ENCODE results near the gene CRMP1.

Gene CRMP1

DNA sequence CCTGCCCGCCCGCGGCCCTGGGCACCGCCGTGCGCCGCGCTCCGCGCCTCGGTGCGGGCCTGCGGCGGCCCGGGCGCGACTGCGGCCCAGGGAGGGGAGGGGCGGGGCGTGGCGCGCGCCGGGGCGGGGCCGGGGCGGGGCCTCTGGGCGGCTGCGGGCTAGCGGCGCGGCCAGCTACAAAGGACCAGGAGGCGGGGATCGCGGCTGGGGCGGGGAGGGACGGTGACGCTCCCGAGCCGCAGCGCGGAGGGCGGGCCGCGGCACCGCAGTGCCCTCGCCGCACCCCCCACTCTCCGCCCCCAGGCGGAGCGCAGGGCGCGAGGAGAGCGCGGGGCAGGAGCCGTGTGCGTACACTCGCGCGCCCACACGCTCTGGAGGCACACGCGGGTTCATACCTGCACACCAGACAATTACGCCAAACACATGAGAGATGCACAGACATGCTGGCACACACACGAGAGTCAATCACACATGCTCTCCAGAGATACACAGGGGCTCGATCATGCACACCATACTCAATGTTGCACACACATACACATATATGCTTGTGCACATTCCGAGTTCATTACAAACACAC is at the start of gene CRMP1:
TSS of gene CRMP1 (minus strand) at position 83 of the 577 bp plus-strand sequence. CDS start 117 bp downstream, outside the sequence.
- no peak for TF ChIP-seq CTCF (IDR thresholded peaks at IDR 0.05; ENCODE audit: low read length, missing control alignments)
- no peak within 1 kb of the TSS for H3K4me3 ChIP-seq (replicated peaks; ENCODE audit: low read depth, low read length)
- DNase-seq (ENCODE audit: low read depth): no peak

DNA sequence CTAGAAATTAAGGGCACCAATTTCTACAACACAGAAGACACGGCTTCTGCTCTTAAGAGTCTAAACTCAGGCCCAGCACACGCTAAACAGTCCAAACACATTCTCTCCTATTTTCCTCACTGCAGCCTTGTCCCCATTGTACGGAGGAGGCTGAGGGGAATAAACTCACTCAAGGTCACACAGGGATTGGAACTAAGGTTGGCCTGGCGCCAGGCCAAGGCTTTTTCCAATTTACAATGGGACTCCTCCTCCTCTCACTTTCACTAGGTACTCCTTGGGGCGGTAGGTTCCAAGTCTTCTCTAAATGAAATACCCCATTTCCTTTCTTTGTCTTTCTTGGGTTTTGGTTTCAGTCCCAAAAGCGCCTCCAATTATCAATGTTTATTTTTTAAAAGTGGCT is 48.7 kb upstream of the CRMP1 start:
- TF ChIP-seq CTCF (IDR thresholded peaks at IDR 0.05; ENCODE audit: low read length, missing control alignments): no peak
- H3K4me3 ChIP-seq (replicated peaks; ENCODE audit: low read depth, low read length): no peak overlapping the region
- DNase-seq (ENCODE audit: low read depth): no peak

DNA sequence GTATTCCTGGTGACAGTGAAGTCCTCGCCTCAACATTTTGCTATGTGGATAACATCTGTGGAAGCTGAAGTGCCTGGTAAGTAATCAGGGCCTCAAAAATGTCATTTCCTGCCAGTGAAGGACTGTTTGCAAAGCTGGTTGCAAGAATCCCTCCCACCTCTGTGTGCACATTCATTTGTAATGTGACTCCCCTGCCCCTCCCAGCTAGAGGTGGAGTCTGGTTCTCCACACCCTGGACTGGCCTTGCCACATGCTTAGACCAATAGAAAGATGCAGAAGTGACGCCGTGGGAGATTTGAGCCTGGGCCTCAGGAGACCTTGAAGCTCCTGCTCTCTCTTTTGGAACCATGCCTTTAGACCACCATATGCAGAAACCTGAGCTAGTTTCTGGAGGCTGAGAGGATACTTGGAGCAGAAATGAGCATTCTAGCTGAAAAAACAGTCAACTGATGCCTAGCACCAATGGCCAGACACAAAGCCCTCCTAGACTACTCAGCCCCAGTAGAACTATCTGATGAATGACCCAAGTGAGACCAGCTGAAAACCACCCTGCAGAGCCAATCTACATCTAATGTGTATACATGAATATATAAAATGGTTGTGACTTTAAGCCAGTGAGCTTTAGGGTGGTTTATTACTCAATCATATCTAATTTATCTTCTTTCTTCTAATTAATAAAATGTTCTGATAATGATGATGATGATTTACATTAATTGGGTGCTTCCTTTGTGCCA is 47.8 kb upstream of the CRMP1 start:
- H3K4me3 ChIP-seq (replicated peaks; ENCODE audit: low read depth, low read length): no peak overlapping the region
- TF ChIP-seq CTCF (IDR thresholded peaks at IDR 0.05; ENCODE audit: low read length, missing control alignments): no peak
- peak; percentile 6 for DNase-seq (ENCODE audit: low read depth)

- TF ChIP-seq CTCF (IDR thresholded peaks at IDR 0.05; ENCODE audit: low read length, missing control alignments): no peak
- no peak overlapping the region for H3K4me3 ChIP-seq (replicated peaks; ENCODE audit: low read depth, low read length)
- no peak for DNase-seq (ENCODE audit: low read depth)
Observed at GRCh38 chr4:5933996-5934831, 41.3 kb upstream of the CRMP1 start.

DNA sequence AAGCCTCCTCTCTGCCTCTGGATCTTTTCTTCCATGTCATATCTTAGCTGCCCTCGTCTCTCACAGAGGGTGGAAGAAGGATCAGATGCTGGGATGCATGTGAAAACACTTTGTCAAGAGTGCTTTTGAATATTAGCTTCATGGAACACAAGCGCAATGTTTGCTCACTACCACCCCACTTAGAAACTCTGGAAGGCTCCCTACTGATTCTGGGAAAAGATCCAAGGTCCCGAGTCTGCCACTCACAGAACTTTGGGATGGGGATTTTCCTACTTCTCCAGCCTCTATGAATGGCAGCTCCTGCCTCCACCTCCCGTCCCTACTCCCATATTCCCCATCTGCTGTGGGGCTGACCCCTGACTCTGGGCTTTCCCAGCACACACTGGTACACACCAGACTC is 40.2 kb upstream of the CRMP1 start:
- no peak for TF ChIP-seq CTCF (IDR thresholded peaks at IDR 0.05; ENCODE audit: low read length, missing control alignments)
- DNase-seq (ENCODE audit: low read depth): no peak
- no peak overlapping the region for H3K4me3 ChIP-seq (replicated peaks; ENCODE audit: low read depth, low read length)

- TF ChIP-seq CTCF (IDR thresholded peaks at IDR 0.05; ENCODE audit: low read length, missing control alignments): no peak
- H3K4me3 ChIP-seq (replicated peaks; ENCODE audit: low read depth, low read length): no peak overlapping the region
Observed at GRCh38 chr4:5932035-5932568, 39.2 kb upstream of the CRMP1 start.

More at GRCh38 chr4:5932035-5932568, 39.2 kb upstream of the CRMP1 start:
- DNase-seq (ENCODE audit: low read depth): no peak

Measured in fibroblast of pulmonary artery (primary cell).